Epithelial cell of esophagus (primary cell): ENCODE data around the gene STON1.

Experiments
- DNase-seq: peaks from one replicate; pipeline ENCODE4 v3.0.0; 2010; ENCODE audit warnings: low read depth
- H3K4me3 ChIP-seq: 2 replicates; pipeline ENCODE4 v1.5.1; 2011; ENCODE audit warnings: mild to moderate bottlenecking, low read length, control low read depth
- TF ChIP-seq, protein P1 (sequence below): IDR thresholded peaks from 2 replicates; pipeline ENCODE4 v1.5.1; 2011; ENCODE audit warnings: low read depth, mild to moderate bottlenecking, low read length, control low read depth, inconsistent platforms; ENCODE audit not compliant: insufficient read depth; ENCODE audit errors: missing control alignments

The STON1 gene

DNA sequence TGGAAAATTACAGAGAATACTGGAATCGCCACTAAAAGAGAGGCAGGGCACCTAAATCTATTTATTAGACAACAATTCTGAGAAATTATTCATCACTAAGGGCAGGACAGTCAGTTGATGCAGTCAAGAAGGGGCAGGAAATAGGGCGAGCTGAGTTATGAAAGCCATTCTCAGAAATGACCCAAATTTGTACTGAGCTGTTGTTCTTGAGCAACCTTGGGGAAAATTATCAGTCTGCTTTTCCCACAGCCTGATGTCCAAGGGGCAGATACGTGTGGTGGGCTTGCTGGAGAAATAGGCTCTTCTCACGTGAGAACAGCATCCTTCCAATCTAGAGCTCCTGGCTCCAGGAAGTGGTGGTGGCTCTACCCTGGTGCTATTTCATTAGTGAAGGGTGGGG is 38.6 kb downstream of the STON1 start:
- TF ChIP-seq, protein P1, sequence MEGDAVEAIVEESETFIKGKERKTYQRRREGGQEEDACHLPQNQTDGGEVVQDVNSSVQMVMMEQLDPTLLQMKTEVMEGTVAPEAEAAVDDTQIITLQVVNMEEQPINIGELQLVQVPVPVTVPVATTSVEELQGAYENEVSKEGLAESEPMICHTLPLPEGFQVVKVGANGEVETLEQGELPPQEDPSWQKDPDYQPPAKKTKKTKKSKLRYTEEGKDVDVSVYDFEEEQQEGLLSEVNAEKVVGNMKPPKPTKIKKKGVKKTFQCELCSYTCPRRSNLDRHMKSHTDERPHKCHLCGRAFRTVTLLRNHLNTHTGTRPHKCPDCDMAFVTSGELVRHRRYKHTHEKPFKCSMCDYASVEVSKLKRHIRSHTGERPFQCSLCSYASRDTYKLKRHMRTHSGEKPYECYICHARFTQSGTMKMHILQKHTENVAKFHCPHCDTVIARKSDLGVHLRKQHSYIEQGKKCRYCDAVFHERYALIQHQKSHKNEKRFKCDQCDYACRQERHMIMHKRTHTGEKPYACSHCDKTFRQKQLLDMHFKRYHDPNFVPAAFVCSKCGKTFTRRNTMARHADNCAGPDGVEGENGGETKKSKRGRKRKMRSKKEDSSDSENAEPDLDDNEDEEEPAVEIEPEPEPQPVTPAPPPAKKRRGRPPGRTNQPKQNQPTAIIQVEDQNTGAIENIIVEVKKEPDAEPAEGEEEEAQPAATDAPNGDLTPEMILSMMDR = no peak
- no peak for DNase-seq

DNA sequence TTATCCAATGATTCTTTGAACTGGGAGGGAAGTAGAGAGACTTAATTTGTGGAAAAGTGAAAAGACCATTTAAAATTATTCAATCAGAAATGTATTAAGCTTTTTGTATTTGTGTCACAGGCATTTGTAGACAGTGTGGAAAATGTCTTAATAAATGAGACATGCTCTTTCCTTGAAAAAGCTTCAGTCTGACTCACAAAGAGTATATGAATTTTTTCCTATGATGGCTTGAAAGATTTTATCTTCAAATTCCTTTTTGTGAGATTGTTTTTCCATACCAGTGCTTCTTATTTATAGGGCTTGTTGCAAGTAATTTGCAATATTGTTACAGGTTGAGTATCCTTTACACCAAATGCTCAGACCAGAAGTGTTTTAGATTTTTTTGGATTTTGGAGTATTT is 39.5 kb downstream of the STON1 start:
- no peak overlapping the region for H3K4me3 ChIP-seq
- TF ChIP-seq, protein P1 = no peak
- DNase-seq = no peak

More for the DNA sequence above, 38.6 kb downstream of the STON1 start:
- no peak overlapping the region for H3K4me3 ChIP-seq

DNA sequence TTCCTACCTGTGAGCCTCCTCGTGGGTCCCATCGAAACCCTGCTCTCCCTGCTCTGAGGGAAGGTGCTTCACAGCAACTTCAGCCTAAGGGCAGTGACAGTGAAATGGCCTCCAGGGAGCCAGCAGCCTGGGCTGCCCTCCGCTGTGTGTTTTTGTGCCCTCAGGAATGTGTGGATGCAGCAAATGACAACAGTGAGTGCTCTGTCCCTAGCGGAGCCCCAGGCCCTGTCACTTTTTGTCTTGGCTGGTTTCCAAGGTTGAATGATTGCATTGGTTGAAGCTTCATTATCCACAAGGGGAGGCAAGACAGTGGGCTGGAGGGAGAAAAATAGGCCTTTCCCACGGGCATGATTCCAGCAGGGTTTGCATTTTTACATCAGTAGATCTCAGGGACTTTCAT is 42.9 kb downstream of the STON1 start:
- DNase-seq = no peak
- no peak overlapping the region for H3K4me3 ChIP-seq
- TF ChIP-seq, protein P1 = no peak

GRCh38 chr2:48574353-48575287 is 44.7 kb downstream of the STON1 start:
- H3K4me3 ChIP-seq = no peak overlapping the region
- TF ChIP-seq, protein P1 = no peak
- no peak for DNase-seq

- TF ChIP-seq, protein P1 = no peak
- no peak for DNase-seq
- H3K4me3 ChIP-seq = no peak overlapping the region
Observed at GRCh38 chr2:48578313-48578712, 48.4 kb downstream of the STON1 start.

DNA sequence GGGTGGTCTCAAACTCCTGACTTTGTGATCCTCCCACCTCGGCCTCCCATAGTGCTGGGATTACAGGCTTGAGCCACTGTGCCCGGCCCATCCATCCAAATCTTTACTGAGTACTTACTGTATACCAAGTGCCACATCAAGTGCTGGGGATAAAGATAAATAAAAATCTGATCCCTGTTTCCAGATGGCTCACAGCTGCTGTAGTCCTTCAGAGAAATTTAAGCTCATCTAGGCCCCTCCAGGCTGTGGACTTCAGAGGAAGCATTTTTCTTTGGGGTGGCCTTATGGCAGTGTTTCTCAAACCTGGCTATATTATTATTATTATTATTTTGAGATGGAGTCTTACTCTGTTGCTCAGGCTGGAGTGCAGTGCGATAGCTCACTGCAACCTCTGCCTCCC is 54.0 kb downstream of the STON1 start:
- TF ChIP-seq, protein P1 = no peak
- H3K4me3 ChIP-seq = no peak overlapping the region
- DNase-seq = no peak
